HG03095 (cell line): Measurements from ENCODE around the gene PWP1.
"Not testable (repeated sequence)": the region's sequence is repeated elsewhere in the genome, so short reads cannot be mapped to it uniquely, and the experiment has no call there.

Experiments
- ATAC-seq: cut with Tn5 transposase; IDR thresholded peaks from one replicate; pipeline ENCODE4 v1.9.1; 2021; ENCODE audit warnings: moderate library complexity; ENCODE audit not compliant: unreplicated experiment

The PWP1 gene

GRCh38 chr12:107667464-107667863 is 18.1 kb upstream of the PWP1 start:
- no peak for ATAC-seq

GRCh38 chr12:107668320-107669098 is 17.1 kb upstream of the PWP1 start:
- ATAC-seq, result no peak

GRCh38 chr12:107669946-107670345 is 15.7 kb upstream of the PWP1 start:
- ATAC-seq, result no peak

- ATAC-seq, result no peak
Measured at GRCh38 chr12:107670999-107671643, 14.5 kb upstream of the PWP1 start.

DNA sequence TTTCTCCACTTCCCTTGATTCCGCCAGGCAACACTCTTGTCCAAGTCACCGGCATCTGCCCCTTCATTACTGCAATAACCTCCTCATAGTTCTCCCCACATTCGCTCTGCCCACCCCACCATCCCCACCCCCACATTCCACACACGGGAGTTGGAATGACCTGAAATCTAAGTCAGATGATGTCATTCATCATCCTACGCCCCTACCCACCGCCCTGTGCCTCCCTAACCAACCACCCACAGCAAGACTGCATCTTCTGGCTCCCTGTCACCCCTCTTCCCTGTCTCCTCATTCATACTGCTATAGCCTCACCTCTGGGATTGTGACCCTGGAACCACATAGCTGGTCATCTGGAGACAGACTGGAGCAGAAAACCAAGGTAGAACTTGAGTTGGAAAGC is 7.9 kb upstream of the PWP1 start:
- no peak for ATAC-seq

DNA sequence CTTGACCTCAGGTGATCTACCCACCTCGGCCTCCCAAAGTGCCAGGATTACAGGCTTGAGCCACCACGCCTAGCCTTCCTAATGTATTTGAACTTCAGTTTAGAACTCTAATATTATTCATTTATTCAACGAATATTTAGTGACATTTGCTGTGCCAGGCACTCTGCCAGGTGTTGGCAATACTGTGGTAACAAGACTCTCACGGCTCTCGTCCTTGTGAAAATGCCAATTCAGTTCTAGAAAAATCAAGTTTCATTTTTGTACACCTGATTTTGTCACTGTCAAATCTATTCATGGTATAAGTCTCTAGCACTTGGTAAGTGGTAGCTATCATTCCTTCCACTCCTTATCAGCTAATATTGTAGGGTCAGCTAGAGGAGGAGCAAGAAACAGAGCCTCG is 6.3 kb upstream of the PWP1 start:
- no peak for ATAC-seq

DNA sequence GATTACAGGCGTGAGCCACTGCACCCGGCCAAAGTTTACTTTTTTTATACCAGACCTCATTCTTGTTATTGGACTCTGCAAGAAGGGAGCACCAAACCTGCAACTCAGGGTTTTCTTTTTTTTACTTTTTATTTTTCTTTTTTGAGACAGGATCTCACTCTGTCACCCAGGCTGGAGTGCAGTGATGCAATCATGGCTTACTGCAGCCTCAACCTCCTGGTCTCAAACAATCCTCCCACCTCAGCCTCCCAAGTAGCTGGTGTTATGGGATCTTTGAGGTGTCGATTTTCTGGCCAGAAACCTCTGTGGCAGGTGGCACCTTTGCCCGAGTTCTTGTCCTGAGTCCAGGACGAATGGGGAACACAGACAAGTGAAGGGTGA is 4.2 kb upstream of the PWP1 start:
- no peak for ATAC-seq

GRCh38 chr12:107681836-107682820 is 3.5 kb upstream of the PWP1 start:
- ATAC-seq, result no peak

- no peak for ATAC-seq
Measured at GRCh38 chr12:107684029-107684795, 1.4 kb upstream of the PWP1 start.

- no peak for ATAC-seq
Measured at GRCh38 chr12:107684990-107685359, 624 bp upstream of the PWP1 start.

GRCh38 chr12:107695772-107696171 is 10.2 kb downstream of the PWP1 start:
- ATAC-seq, result not testable (repeated sequence)

- no peak for ATAC-seq
Measured at GRCh38 chr12:107702106-107702505, 16.5 kb downstream of the PWP1 start.

DNA sequence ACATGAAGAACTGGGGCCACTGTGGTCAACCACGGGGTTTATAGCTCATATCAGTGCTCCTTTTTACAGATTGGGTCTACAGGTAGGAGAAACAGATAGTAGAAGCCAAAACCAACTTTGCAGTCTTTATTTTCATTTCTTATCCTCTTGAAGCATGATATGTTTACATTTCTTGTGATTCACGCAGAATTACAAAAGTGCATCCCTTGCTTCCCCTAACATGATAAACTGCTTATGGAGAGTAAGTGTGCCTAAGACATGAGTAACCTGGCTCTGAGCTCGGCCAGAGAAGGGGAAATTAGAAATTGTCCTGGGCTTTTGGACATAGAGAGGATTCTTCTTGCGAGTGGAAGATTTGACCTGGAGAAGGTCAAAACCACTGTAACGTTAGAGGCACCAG is 18.4 kb downstream of the PWP1 start:
- ATAC-seq, result no peak

DNA sequence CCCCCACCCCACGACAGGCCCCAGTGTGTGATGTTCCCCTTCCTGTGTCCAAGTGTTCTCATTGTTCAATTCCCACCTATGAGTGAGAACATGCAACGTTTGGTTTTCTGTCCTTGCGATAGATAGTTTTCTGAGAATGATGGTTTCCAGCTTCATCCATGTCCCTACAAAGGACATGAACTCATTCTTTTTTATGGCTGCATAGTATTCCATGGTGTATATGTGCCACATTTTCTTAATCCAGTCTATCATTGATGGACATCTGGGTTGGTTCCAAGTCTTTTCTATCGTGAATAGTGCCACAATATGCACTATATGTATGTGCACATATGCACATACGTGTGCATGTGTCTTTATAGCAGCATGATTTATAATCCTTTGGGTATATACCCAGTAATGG is 19.9 kb downstream of the PWP1 start:
- not testable (repeated sequence) for ATAC-seq

- no peak for ATAC-seq
Measured at GRCh38 chr12:107715780-107716179, 30.2 kb downstream of the PWP1 start.

DNA sequence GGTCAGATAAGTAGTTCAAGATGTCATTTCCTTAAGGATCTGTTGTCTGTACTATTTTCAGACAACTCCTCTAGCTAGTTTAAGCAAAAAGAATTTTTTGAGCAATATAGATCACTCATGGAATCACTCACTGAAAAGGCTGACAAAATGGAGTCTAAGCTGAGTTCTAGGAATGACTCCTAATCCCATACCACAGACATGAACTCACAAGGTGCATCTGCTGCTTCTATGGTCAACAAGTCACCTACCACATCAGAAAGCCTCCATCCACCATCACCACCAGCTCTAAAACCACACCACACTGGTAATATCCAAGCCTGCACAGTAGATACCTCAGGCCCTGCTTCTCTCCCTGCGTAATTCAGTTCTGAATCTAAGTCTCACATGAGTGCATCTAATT is 33.0 kb downstream of the PWP1 start:
- no peak for ATAC-seq

GRCh38 chr12:107727327-107727726 is 41.7 kb downstream of the PWP1 start:
- ATAC-seq, result not testable (repeated sequence)

DNA sequence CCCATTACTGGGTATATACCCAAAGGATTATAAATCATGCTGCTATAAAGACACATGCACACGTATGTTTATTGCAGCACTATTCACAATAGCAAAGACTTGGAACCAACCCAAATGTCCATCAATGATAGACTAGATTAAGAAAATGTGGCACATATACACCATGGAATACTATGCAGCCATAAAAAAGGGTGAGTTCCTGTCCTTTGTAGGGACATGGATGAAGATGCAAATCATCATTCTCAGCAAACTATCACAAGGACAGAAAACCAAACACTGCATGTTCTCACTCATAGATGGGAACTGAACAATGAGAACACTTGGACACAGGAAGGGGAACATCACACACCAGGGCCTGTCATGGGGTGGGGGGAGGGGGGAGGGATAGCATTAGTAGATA is 42.1 kb downstream of the PWP1 start:
- not testable (repeated sequence) for ATAC-seq

DNA sequence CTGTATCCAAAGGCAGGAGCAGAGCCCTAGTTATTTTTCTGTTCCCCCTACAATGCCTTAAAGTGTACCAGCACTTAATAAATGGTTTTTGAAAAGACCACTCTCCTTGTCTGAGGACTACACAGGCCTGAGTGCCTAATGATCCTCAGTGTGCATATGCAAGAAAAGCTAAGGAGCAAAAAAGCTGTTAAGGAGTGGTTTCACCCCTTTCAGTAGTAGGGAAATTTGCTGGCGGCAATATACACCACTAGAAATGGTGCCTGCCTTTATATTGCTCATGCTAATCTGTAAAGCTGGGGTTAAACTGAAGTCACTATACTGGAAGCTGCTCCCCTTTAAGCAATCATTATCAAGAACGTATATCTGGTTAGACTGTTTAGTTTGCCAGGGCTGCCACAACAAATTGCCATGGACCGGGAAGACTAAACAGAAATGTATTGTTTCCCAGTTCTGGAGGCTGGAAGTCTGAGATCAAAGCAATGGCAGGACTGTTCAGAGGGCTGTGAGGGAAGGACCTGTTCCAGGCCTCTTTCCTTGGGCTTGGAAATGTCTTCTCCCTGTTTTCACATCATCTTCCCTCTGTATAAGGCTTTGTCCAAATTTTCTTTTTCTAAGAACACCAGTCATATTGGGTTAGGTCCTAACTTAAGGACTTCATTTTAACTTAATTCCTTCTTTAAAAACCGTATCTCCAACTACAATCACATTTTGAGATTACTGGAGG is 45.2 kb downstream of the PWP1 start:
- no peak for ATAC-seq

- ATAC-seq, result no peak
Measured at GRCh38 chr12:107731366-107731765, 45.8 kb downstream of the PWP1 start.
